HTERT RPE-1 (cell line): ENCODE results near the gene KRT4.

Experiments
- in situ Hi-C: fragments of 300-500 bp; cut with MboI; formaldehyde crosslinking; loops from 4 replicates; pipeline ENCODE4 v1.14.3; 2020; ENCODE audit warnings: low sequenced_read_pairs

Gene KRT4

DNA sequence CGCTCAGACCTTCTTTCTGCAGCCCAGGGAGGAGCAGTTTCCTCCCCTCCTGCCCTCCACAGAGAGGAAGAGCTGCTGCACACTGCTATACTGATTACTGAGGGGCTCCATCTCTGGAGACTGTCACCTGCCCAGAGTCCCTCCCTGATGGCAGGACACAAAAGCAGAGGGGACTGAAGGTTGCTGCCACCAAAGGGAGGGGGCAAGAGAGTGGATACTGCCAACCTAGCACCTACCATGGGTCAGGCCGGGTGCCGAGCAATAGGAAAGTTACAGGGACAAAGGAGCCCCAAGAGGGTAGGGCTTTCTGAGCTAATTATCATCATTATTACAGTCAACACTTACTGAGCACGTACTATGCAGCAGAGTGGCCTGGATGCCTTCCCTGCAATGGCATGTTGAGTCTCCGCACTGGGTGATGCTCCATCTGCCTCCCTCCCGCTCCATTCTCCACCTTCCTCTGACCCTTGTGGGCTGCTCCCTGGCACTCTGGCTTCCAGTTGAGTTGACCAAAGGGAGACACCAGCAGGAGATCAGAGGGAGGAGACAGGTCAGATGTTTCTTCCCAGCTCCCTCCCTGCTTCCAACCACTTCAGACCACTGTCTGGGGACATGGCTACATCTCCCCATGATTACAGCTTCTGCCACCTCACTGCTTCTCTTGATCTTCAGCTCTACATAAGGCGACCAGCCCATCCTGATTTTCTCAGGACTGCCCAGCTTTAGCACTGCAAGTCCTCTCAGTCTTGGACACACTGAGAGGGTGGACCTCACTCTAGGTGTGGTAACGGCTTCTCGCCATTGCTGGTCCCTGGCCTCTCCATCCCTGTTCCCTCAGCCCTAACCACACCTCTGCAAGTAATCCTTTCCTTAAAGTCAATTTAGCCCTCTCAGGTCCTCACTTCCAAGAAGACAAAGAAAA lies 22.8 kb upstream of the KRT4 start:
- in situ Hi-C loops, result no loop called here

DNA sequence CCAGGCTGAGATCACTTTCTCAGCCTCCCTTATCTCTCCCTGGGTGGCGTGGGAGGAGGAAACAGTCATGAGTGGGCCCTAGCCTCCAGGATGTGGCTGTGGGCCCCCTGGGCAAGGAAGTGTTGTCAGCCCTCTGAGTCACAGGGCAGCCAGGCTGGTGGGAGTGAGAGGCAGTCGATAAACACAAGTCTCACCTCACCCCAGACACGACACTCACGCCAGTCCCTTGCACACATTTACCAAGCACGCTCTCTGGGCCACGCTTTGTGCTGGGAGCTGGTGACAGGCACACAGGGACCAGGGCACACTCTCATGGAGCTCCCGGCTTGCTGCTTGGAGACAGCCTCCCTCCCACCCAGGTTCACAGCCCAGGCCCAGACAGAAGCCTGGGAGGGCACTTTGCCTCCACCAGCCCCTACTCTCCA lies 22.1 kb upstream of the KRT4 start:
- in situ Hi-C loops, result no loop called here

DNA sequence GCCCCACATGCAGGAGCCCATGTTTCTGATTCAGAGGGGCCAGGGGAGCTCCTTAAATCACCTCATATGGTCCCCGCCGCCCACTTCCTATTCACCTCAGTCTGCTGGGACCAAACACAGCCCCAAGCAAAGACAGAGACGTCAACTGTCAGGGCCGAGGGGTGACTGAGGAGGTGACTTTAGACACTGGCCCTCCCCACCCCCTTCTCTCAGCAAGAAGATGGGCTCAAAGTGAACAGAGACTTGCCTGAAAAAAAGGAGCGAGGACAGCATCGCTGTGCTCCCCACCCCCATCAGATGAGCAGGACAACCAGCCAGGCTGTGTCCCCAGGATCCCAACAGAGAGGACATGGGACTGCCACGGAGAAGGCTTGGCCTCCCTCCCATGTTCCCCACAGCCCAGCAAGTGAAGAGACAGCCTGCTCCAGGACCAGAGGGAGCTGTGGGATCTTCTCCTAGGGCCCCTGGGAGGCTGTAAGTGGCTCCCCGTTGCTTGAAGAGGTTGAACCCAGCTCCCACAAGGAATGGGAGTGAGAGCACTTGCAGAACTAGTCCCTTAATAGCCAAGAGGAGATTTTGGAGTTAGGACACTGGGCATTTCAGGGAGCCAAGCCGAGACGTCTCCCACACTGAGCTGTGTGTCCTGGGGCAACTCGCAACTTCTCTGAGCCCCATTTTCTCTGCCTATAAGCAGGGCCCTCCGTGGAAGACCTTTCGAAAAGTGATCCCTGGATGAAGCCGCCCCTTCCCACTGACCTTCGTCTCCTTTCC lies 21.5 kb upstream of the KRT4 start:
- in situ Hi-C loops, result no loop called here

DNA sequence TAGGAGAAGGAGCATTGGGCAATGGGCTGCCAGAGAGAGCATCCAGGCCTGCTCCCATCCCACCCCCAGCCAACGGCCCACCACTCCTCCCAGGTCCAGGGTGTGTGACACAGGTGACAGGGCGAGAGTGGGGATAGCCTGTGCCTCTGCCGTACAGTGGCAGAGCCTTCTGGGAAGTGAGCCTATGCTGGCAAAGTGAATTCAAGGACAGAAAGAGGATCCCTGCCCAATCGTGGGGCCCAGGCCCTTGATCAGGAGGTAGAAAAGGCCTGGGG lies 20.7 kb upstream of the KRT4 start:
- in situ Hi-C loops, result no loop called here

DNA sequence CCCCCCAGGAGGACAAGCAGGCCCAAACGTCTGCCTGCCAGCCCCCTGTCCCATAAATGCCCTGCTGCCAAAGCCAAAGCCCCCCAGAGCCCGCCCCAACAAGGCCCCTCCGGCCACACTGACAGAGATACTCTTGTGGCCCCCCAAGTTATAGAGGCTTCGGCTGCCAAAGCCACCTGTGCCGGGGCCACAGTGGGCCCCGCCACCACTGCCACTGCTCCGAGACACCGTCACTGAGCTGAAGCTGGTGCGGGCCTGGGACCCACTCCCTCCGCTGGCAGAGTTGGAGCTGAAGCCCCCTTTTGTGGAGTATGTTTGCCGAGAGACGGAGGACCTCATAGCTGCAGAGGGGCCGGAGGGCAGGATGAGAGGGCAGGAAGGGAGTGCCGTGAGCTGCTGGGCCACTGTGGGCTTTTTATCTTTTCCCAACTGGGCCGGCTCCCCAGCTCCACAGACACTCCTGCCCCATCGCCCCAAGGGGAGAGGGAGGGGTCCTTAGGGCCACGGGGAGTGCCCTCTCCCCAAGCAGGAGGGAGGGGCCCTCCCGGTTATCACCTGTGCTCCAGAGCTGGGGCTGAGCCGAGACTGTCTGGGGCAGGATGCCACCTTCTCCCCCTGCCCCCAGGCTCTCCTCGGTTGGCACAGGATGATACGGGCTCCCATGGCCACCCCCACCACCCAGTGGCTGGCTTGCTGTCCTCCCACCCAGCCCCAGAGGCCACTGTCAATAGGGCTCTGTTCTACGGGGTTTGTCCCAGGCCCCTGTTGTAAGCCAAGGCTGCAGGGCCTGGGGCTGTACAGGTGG lies 20.2 kb upstream of the KRT4 start, which contains the start of gene KRT79:
TSS of gene KRT79 (minus strand) at position 390 of the 805 bp plus-strand sequence. CDS start at position 339, 51 bp downstream.
- in situ Hi-C loops, result no loop called here

DNA sequence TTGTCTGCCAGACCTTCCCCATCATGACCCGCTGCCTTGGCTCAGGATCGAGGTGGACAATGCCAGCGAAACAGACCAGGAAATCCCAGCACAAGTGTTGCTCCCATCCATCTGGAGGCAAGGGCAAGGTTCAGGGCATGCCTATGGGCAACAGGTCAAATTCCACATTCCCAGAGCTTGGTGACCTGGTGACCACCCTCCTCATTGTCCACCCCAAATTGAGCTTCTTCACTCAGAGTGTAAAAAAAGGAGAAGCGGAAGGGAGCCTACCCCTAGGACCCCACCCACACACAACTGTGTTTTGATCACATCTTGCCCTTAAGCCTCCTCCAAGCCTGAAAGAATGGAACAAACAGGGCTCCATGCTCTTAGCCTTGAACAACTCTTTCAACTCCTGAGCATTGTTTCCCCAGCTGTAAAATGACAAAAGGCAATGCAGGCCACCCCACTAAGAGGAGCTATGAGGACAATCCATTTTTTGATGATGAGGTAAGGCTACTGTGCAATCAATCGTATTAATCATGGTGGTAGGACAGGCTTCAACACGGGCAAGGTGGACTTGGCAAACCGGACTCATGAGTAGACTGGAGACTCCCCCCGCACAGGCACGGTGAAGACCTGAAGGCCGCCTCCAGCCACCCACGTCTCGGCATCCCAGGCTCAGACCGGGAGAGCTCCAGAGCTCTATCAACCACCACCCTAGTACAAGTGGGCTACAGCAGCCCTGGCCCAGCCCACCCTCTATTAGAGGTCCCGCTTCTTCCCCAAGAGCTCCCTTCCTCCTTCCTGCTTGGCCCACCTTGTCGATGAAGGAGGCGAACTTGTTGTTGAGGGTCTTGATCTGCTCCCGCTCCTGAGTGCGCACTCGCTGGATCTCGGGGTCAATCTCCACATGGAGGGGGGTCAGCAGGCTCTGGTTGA lies 19.3 kb upstream of the KRT4 start:
- in situ Hi-C loops, result no loop called here

DNA sequence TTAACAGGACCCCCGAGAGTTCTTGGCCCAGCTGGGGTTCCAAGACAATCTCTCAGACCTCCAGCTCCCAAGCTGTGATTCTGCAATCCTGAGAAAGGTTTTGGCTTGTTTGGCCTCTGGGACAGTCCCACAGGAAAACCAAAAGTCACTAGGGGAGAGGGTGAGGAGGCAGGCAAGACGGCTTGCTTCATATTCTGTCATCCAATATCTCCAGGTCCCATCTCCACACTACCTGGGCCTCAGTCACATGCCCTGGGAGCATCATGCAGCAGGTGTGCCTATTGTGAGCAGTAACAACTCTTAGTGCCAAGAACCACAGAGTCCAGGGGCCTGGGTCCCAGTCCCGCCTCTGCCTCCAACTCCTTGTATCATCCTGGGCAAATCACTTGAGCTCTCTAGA lies 18.5 kb upstream of the KRT4 start:
- in situ Hi-C loops, result no loop called here

DNA sequence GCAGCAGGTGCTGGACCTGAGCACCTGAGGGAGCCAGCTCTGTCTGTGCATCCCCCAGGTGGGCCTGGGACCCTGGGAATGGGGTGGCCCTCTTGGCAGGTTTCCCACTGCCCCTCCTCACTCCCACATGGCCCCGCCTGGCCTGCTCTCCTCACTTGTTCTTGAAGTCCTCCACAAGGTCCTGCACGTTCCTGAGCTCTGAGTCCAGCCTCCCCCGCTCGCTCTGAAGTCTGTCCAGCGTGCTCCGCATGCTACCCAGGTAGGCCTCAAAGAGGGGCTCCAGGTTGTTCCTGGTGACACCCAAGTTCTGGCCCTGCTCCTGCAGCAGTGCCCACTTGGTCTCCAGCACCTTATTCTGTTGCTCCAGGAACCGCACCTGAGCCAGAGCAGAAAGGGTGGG lies 17.3 kb upstream of the KRT4 start:
- in situ Hi-C loops, result no loop called here

DNA sequence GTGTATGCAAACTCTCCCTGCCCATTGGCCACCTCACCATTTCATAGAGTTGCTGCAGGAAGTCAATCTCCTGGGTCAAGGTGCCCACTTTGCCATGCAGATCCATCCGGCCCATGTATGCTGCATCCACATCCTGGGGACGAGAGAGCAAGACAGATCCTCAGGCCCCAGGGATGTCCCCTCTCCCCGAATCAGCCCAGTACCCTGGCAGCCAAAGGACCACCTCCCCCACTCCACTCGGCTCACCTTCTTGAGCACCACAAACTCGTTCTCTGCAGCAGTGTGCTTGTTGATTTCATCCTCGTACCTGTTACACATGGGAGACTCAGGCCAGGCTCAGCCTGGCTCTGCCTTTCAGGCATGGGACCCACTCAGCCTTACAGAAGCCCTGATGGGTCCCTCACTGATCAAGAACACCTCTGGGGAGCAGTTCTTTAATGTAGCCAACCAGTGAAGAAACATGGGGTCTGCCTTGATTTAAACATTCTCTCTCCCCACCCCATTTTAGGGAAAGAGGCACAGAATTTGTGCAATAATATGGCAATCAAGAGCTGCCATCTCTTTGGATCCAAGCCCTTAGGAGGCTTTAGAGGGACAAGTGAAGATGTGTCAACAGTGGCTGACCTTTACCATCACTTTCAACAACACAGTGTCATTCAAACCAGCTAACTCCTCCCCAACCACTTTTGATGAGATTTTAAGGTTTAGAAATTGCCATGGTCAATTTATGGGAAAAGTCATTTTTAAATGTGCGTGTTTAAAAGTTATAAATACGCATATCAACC lies 16.3 kb upstream of the KRT4 start:
- in situ Hi-C loops, result no loop called here

DNA sequence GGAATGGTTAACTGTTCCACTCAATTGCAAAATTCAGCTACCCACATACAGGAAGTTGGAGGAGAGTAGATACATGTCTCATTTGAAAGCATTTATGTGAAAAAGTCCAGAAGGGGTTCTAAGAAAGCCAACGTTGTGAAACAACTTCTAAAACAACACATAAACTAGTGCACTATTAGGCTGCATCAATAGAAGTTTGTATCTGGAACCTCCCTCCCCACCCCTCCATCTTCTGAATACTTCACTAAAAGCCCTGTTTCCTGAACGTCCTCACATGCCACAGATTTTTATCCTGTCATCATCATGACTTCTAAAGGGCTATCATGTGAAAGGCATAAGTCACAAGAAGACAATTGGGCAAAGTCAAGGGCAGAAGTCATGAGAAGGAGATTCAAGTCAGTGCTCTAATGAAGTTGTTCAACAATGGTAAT lies 14.7 kb upstream of the KRT4 start:
- in situ Hi-C loops, result no loop called here

DNA sequence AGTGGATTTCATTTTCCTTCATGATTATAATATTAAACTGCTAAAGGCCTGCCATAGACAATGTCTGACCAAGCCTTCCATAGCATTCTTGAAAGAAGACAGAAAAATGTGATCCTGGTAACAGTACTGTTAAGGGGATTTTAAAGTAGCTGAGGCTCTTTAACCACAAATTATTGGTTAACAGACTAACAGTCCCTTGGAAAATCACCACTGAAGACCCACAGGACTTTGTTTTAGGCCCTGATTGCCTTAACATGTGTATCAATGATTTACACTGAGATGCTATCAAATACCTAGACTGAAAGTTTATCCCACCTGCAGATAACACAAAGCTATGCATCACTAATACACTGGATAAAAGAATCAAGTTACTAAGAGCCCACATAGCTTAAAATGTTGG lies 14.2 kb upstream of the KRT4 start:
- in situ Hi-C loops, result no loop called here

DNA sequence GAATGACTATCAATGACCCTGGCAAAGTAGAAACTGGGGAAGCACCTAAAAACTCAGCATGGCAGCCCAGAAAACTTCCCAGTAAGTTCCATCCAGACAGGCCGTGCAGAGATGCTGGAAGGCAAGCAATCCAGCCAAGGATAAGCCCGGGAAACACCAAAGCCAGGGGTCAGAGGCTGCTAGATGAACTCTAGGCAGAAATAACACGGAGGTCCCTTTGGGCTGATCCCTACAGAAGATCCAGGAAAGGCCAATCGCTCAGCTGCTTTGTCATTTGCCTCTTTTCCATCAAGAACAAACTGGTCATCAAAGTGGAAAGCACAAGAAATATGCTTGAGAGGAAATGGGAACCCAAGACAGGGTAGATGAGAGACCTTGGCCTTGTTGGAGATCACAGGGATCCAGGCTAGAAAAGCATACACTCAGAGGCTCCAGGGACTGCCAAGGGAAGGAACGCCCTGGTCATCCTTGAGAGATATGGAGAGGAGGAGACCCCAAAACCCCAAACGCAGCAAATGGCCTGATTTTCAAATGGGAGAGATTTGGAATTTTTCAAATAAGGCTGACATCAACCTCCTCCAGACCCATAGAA lies 13.7 kb upstream of the KRT4 start:
- in situ Hi-C loops, result no loop called here

DNA sequence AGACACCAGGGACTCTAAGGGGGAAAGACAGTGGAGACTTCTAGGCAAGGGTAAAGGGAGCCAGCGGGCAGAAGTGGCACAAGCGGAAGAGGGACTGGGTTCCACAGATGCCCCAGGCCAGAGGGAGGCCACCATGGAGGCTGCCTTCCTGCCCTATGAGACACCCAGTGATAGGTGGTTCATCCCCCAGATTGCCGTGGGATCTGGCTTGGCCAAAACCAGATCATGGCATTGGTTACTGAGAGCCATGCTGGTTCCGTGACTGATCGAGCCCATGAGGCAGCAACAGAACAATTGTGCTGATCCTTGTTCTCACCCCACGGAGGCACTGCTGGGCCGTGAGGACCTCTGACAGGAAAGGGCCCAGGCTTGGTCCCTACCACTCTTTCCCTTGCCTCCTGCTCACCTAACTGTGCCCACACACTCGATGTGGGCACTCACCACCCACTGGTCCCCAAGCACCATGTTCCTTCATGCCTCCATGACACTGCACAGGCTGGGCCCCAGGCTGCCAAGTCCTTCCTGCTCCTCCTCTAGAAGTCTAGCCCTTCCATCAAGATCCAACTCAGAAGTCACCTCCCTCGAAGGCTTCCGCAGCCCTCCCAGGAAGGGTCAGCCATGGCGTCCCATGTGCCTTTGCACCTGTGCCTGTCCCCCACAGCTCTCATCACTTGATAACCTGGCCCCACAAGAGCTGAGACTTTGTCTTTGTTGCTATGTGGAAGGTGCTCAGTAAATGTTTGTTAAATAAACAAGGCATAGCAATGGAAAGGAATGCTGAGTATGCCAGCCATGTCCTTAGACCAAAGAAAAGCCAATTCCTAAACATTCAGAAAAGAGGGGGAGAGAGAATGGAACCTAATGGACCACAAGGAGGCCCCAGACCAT lies 12.9 kb upstream of the KRT4 start:
- in situ Hi-C loops, result no loop called here

DNA sequence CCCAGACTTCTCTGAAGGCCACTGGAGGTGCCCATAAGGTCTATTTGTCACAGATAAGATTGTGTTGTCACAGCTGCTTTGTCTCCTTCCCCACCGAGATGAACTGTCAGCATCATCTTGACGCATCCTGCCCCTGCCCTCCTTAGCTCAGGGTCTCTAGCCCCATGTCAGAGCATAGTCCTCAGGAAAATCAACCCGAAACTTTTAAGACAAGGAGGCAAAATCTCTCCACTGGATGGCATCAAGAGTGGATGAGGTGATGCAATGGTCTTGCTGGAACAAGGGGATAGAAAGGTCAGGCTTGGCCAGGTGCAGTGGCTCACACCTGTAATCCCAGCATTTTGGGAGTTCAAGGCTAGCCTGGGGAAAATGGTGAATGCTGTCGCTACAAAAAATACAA lies 12.0 kb upstream of the KRT4 start:
- in situ Hi-C loops, result no loop called here

DNA sequence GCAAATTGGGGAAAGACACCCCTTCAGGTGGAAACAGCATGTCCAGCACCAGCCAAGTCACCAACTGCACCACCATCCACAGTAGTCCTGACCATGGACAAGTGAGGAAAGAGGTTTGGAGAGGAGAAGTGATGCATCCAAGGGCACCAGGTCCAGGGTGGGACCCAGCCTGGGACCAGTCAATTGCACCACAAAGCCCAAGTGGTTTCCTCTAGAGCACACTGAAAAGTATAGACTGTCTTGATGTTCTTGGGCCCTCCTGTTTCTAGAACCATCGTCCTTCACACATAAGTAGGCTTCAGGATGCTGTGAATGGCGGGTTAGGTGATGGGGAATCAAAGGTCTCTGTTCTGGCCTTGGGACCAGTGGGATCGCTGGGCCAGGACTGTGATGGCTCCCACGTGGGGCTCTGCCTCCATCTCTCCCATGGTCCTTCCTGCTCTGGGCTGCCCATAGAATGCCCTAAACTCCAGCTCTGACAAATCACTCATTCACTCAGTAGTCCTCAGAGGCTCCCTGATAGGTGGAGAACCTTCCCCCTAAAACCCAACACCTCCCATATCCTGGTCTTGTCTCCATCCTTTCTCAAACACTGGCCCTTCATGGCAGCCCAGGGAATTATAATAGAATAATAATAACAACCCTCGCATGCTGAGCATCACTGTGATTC lies 11.0 kb upstream of the KRT4 start:
- in situ Hi-C loops, result no loop called here

DNA sequence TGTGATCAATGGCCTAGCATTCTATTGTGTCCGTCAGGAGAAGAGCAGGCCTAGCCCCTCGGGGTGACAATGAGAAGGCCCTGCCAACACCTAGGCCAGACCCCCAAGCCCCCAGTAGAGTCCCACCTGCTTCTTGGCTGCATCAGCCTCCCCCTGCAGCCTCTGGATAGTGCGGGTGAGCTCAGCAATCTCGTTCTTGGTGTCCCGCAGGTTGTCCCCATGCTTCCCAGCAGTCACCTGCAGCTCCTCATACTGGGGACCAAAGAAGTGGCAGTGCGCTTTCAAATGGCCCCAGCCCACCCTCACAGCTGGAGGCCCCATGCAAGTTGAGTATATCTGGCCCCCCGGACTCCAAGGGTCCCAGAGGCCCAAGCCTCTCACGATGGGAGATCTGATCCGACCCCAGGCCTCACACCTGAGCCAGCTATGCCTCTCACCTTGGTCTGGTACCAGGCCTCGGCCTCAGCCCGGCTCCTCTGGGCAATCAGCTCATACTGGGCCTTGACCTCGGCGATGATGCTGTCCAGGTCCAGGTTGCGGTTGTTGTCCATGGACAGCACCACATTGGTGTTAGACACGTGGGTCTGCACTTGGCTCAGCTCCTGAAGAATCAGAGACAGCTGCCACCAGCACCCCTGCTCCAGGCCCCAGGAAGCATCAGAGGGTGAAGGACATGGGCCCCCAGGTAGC lies 10.0 kb upstream of the KRT4 start:
- in situ Hi-C loops, result no loop called here
